Endodermal cell (in vitro differentiated cells): Measurements from ENCODE around the gene NEGR1. TPM values are rescaled to one million over a fixed set of nuclear protein-coding genes. Genes with fewer than 3 reads are reported as not detected.

Experiments
- DNase-seq: peaks from one replicate; pipeline ENCODE4 v3.0.0-alpha.2; 2017
- H3K27ac ChIP-seq: 2 replicates; pipeline ENCODE4 v1.5.1; 2013; ENCODE audit warnings: mild to moderate bottlenecking, low read depth, low read length, moderate library complexity
- H3K27me3 ChIP-seq: 2 replicates; pipeline ENCODE4 v1.6.1; 2013; ENCODE audit warnings: mild to moderate bottlenecking, low read length, moderate library complexity; ENCODE audit not compliant: insufficient read depth, control insufficient read depth, poor library complexity, severe bottlenecking
- H3K36me3 ChIP-seq: 2 replicates; pipeline ENCODE4 v1.7.0; 2013; ENCODE audit warnings: mild to moderate bottlenecking, low read length, moderate library complexity; ENCODE audit not compliant: control insufficient read depth, insufficient read depth
- H3K4me1 ChIP-seq: one replicate; pipeline ENCODE4 v1.7.0; 2013; ENCODE audit warnings: low read length; ENCODE audit not compliant: control insufficient read depth, insufficient read depth
- H3K4me3 ChIP-seq: 2 replicates; pipeline ENCODE4 v1.5.1; 2013; ENCODE audit warnings: mild to moderate bottlenecking, low read length, moderate library complexity
- H3K9ac ChIP-seq: 2 replicates; pipeline ENCODE4 v1.6.1; 2013; ENCODE audit warnings: mild to moderate bottlenecking, low read length, moderate library complexity; ENCODE audit not compliant: poor library complexity, severe bottlenecking; ENCODE audit errors: extremely low read depth
- H3K9me3 ChIP-seq: 2 replicates; pipeline ENCODE4 v1.6.1; 2013; ENCODE audit warnings: mild to moderate bottlenecking, low read length, moderate library complexity; ENCODE audit not compliant: control insufficient read depth
- H3K27ac Mint-ChIP-seq: 2 replicates; pipeline ENCODE4 v1.8.0; 2020; ENCODE audit warnings: mixed read lengths
- H3K27me3 Mint-ChIP-seq: 2 replicates; pipeline ENCODE4 v1.8.0; 2021; ENCODE audit warnings: mild to moderate bottlenecking, mixed read lengths; ENCODE audit not compliant: insufficient read depth
- H3K36me3 Mint-ChIP-seq: 2 replicates; pipeline ENCODE4 v1.8.0; 2020; ENCODE audit warnings: low read depth, mixed read lengths
- H3K4me1 Mint-ChIP-seq: 2 replicates; pipeline ENCODE4 v1.8.0; 2020; ENCODE audit warnings: mixed read lengths
- H3K4me3 Mint-ChIP-seq: 2 replicates; pipeline ENCODE4 v1.8.0; 2020; ENCODE audit warnings: mild to moderate bottlenecking, moderate library complexity, mixed read lengths
- H3K9me3 Mint-ChIP-seq: 2 replicates; pipeline ENCODE4 v1.8.0; 2020; ENCODE audit warnings: mild to moderate bottlenecking, mixed read lengths
- CTCF ChIP-seq: fragments of 200-600 bp; sonication (generic); conservative IDR thresholded peaks from 2 replicates; pipeline ENCODE4 v1.5.0; 2021; ENCODE audit warnings: antibody characterized with exemption, mild to moderate bottlenecking
- WGBS, 2 experiments: methylation state at CpG; one replicate each; pipeline versions ENCODE4 v1.1.5 to v1.1.7; 2013; ENCODE audit warnings: missing lambda C conversion rate in 2 of 2, mixed read lengths in 1 of 2; ENCODE audit not compliant: insufficient coverage in 1 of 2, insufficient read length in 1 of 2; 5-methylcytosine and 5-hydroxymethylcytosine counted together
- total RNA-seq, 2 donors: library from RNA; stranded (reverse); fragmentation: NEBNext Ultra II Directional in 1 of 2; extraction: Animal tissue kit (Norgen Biotek cat#: 25700) in 1 of 2; gene quantifications; 2 replicates in 1 of 2; 3 replicates in 1 of 2; pipeline ENCODE4 v1.2.1, GENCODE V29; 2021

The NEGR1 gene
- total RNA-seq, 2 donors from 2014 or later, result 1.5 to 2.1 TPM

- H3K27ac ChIP-seq, result no peak overlapping the region
- no peaks in the 10 kb centered on the region for H3K4me1 ChIP-seq
- WGBS, 2 experiments, result 94 to 100% methylated on average over 1 to 2 of the region's 3 CpGs
- no peak overlapping the region for H3K4me3 ChIP-seq
- no peaks in the 10 kb centered on the region for H3K4me1 Mint-ChIP-seq
- H3K27me3 ChIP-seq, result no peaks in the 10 kb centered on the region
- no peaks in the 10 kb centered on the region for H3K9me3 ChIP-seq
- H3K36me3 ChIP-seq, result no peaks in the 10 kb centered on the region
- TF ChIP-seq CTCF, result no peak
- no peak overlapping the region for H3K27ac Mint-ChIP-seq
- no peaks in the 10 kb centered on the region for H3K36me3 Mint-ChIP-seq
- no peak overlapping the region for H3K4me3 Mint-ChIP-seq
- H3K9ac ChIP-seq, result no peak overlapping the region
- no peaks in the 10 kb centered on the region for H3K9me3 Mint-ChIP-seq
- H3K27me3 Mint-ChIP-seq, result no peaks in the 10 kb centered on the region
- DNase-seq, result no peak
These were observed 501.7 kb downstream of the NEGR1 start for GRCh38 chr1:71780681-71781080.

DNA sequence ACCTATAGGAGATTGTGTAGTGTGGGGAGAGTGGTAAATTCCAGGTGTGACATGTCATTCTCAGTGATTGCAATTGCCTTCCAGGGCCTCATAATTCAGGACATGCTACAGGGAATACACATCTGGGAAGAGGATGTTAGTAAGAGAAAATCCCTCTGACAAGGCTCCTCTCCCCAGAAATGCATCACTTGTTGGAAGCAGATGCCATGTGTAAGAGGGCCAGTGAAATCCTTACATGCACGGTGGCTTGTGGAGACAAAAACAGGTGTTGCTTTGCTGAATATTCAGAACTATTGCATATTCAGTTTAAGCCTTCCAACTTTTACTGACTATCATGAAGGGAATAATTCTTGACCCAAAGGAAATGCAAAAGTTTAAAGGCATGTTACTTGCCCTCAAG, 503.4 kb downstream of the NEGR1 start:
- H3K36me3 ChIP-seq, result no peaks in the 10 kb centered on the region
- no peak overlapping the region for H3K27ac Mint-ChIP-seq
- 60 to 96% methylated on average over 1 of the region's 1 CpG for WGBS, 2 experiments

DNA sequence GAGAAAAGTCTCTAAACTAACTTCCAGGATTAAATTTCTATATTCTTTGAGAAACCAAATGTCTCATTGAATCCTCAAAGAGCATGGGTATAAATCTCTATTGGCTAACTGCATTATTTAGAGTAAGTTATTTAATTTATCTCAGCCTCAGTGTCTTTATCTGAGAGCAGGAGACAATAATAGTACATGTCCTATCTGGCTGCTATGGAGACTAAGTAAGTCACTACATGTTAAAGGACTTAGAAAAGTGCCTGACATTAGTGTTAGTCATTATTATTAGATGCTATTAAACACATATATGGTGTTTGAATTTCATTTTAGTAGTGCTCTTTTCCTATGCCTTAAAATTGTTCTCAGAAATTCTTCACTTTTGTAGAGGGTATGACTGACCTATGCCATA, 505.2 kb downstream of the NEGR1 start:
- H3K27ac Mint-ChIP-seq, result no peak overlapping the region
- Histone ChIP-seq H3K27me3 (no peaks in the 10 kb centered on the region), H3K36me3 (no peaks in the 10 kb centered on the region), H3K27ac (no peak overlapping the region), H3K4me1 (no peaks in the 10 kb centered on the region), H3K4me3 (no peak overlapping the region), H3K9me3 (no peaks in the 10 kb centered on the region), H3K9ac (no peak overlapping the region)
- H3K27me3 Mint-ChIP-seq, result no peaks in the 10 kb centered on the region
- DNase-seq, result no peak
- no peak overlapping the region for H3K4me3 Mint-ChIP-seq
- H3K36me3 Mint-ChIP-seq, result no peaks in the 10 kb centered on the region
- H3K4me1 Mint-ChIP-seq, result no peaks in the 10 kb centered on the region
- H3K9me3 Mint-ChIP-seq, result no peaks in the 10 kb centered on the region
- TF ChIP-seq CTCF, result no peak

More for the DNA sequence above, 503.4 kb downstream of the NEGR1 start:
- Mint-ChIP-seq H3K9me3 (no peaks in the 10 kb centered on the region), H3K4me3 (no peak overlapping the region), H3K4me1 (no peaks in the 10 kb centered on the region), H3K36me3 (no peaks in the 10 kb centered on the region), H3K27me3 (no peaks in the 10 kb centered on the region)
- no peak for TF ChIP-seq CTCF
- Histone ChIP-seq H3K27me3 (no peaks in the 10 kb centered on the region), H3K9ac (no peak overlapping the region), H3K4me1 (no peaks in the 10 kb centered on the region), H3K4me3 (no peak overlapping the region), H3K9me3 (no peaks in the 10 kb centered on the region), H3K27ac (no peak overlapping the region)
- no peak for DNase-seq
